CD4-positive, alpha-beta T cell treated with Interferon gamma for 1 hour (primary cell): Measurements from ENCODE around the gene GRIK4.

ENCODE experiments used
- DNase-seq: peaks from one replicate; pipeline ENCODE4 v3.0.0-alpha.2; 2020

The GRIK4 gene

DNA sequence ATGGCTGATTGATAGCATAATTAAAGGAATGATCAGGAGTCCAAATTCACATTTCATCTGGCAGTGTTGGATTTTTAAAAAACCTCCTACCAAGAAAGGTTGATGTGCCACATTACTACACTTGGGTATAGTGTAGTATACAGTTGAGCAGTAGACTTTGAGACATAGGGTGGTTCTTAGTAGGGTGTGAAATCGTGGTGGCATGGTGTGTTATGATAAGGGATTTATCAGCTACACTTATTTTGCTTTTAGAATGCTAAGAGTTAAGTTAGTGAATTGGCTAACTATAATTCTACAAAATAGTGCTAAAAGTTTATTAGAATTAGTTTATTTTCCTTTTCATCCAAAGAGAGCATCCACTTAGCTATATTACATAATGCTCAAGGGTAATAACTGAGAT lies 525.5 kb downstream of the GRIK4 start:
- DNase-seq, result no peak
